H1 (cell line): ENCODE data around the gene RBMS1. TPM values are rescaled to one million over a fixed set of nuclear protein-coding genes. Genes with fewer than 3 reads are reported as not detected.
A peak's percentile ranks its signal among the peaks of the same experiment; 100 is the strongest.

Experiments used
- CTCF ChIA-PET: fragments of 300-600 bp; sonication (Branson Sonifier 250); formaldehyde crosslinking; loops from one replicate; lab custom pipeline; 2021; ENCODE audit not compliant: partially characterized antibody; lab: Charles Lee
- POLR2A ChIA-PET: fragments of 300-600 bp; sonication (Branson Sonifier 250); formaldehyde crosslinking; loops from one replicate; lab custom pipeline; 2021; ENCODE audit warnings: inconsistent platforms; ENCODE audit not compliant: partially characterized antibody; lab: Charles Lee
- DNase-seq, 2 experiments: peaks; one replicate each; pipeline versions ENCODE4 v3.0.0 to v3.0.0-alpha.2; 2010 to 2022; ENCODE audit warnings: low spot score in 2 of 2, low read depth in 1 of 2, mixed read lengths in 1 of 2
- FAIRE-seq: peaks from 2 replicates; lab custom pipeline; 2011; peaks lifted over from hg19 to GRCh38; lab: Jason Lieb, UNC
- H2AFZ ChIP-seq: 2 replicates; pipeline ENCODE4 v1.8.1; 2012; ENCODE audit warnings: low read length, inconsistent platforms
- H2AK5ac ChIP-seq: 2 replicates; pipeline ENCODE4 v1.6.1; 2013; ENCODE audit warnings: low read depth, low read length
- H2BK120ac ChIP-seq: replicated peaks from 2 replicates; pipeline ENCODE3; 2013; ENCODE audit warnings: low read depth, low read length, inconsistent platforms
- H2BK12ac ChIP-seq: 2 replicates; pipeline ENCODE4 v1.6.1; 2013; ENCODE audit warnings: low read depth, low read length
- H2BK15ac ChIP-seq: 2 replicates; pipeline ENCODE4 v1.6.1; 2013; ENCODE audit warnings: low read length
- H2BK20ac ChIP-seq: 2 replicates; pipeline ENCODE4 v1.6.1; 2013; ENCODE audit warnings: low read length
- H2BK5ac ChIP-seq: 2 replicates; pipeline ENCODE4 v1.6.1; 2013; ENCODE audit warnings: low read depth, low read length
- H3K14ac ChIP-seq: 2 replicates; pipeline ENCODE4 v1.6.1; 2013; ENCODE audit warnings: inconsistent platforms; ENCODE audit not compliant: insufficient read length
- H3K18ac ChIP-seq: 2 replicates; pipeline ENCODE4 v1.6.1; 2013; ENCODE audit warnings: low read length; ENCODE audit errors: extremely low read depth
- H3K23ac ChIP-seq: 2 replicates; pipeline ENCODE4 v1.6.1; 2013; ENCODE audit warnings: inconsistent platforms; ENCODE audit not compliant: insufficient read length
- H3K23me2 ChIP-seq: 2 replicates; pipeline ENCODE4 v1.6.1; 2013; ENCODE audit warnings: low read depth, low read length
- H3K27ac ChIP-seq: 2 replicates; pipeline ENCODE4 v1.6.1; 2011; ENCODE audit warnings: low read depth, low read length, inconsistent platforms
- H3K27me3 ChIP-seq, 4 experiments: replicated peaks in 1 of 4; 1 replicate in 1 of 4; 2 replicates in 3 of 4; pipeline versions ENCODE4 v1.6.1 to v1.8.1; 2011 to 2013; ENCODE audit warnings: low read length in 3 of 4, mild to moderate bottlenecking in 3 of 4, inconsistent platforms in 2 of 4, mixed read lengths in 2 of 4, moderate library complexity in 1 of 4; ENCODE audit not compliant: control insufficient read depth in 3 of 4, insufficient read depth in 3 of 4; ENCODE audit errors: extremely low read depth in 1 of 4
- H3K36me3 ChIP-seq, 4 experiments: 2 replicates each; pipeline versions ENCODE4 v1.6.1 to v1.8.1; 2011 to 2013; ENCODE audit warnings: mild to moderate bottlenecking in 4 of 4, low read length in 3 of 4, moderate library complexity in 2 of 4, control low read depth in 1 of 4, inconsistent platforms in 1 of 4; ENCODE audit not compliant: insufficient read depth in 4 of 4, control insufficient read depth in 2 of 4
- H3K4ac ChIP-seq: replicated peaks from 2 replicates; pipeline ENCODE3; 2013; ENCODE audit warnings: low read length, low read depth, mixed read lengths, inconsistent platforms; ENCODE audit not compliant: insufficient read length
- H3K4me1 ChIP-seq, 4 experiments: replicated peaks in 1 of 4; 1 replicate in 1 of 4; 2 replicates in 3 of 4; pipeline versions ENCODE4 v1.6.1 to v1.8.1; 2011 to 2013; ENCODE audit warnings: low read length in 3 of 4, inconsistent platforms in 2 of 4, mixed read lengths in 1 of 4; ENCODE audit not compliant: insufficient read depth in 4 of 4, control insufficient read depth in 3 of 4
- H3K4me2 ChIP-seq, 2 experiments: 2 replicates each; pipeline versions ENCODE4 v1.6.1 to v1.8.1; 2011 to 2013; ENCODE audit warnings: low read depth in 2 of 2, low read length in 2 of 2, control low read depth in 1 of 2, inconsistent platforms in 1 of 2, mild to moderate bottlenecking in 1 of 2; ENCODE audit not compliant: insufficient read depth in 1 of 2
- H3K4me3 ChIP-seq, 4 experiments: fragments of 200-600, 300-600 bp in 1 of 4; sonication (generic), shearing (Covaris generic), sonication (Bioruptor Twin) in 1 of 4; 2 replicates each; pipeline versions ENCODE4 v1.5.1 to v1.8.1; 2011 to 2016; ENCODE audit warnings: low read length in 4 of 4, low read depth in 3 of 4, control low read depth in 2 of 4, inconsistent platforms in 2 of 4, mild to moderate bottlenecking in 2 of 4, mixed read lengths in 1 of 4, moderate library complexity in 1 of 4; ENCODE audit not compliant: insufficient read depth in 2 of 4; ENCODE audit errors: extremely low read depth in 1 of 4
- H3K56ac ChIP-seq: replicated peaks from 2 replicates; pipeline ENCODE3; 2013; ENCODE audit warnings: low read depth, mild to moderate bottlenecking, mixed read lengths, low read length, inconsistent platforms; ENCODE audit not compliant: insufficient read length
- H3K79me1 ChIP-seq: 2 replicates; pipeline ENCODE4 v1.6.1; 2013; ENCODE audit warnings: low read depth, low read length, control low read depth
- H3K79me2 ChIP-seq, 2 experiments: 2 replicates each; pipeline versions ENCODE4 v1.6.1 to v1.8.1; 2012 to 2013; ENCODE audit warnings: low read length in 2 of 2, mild to moderate bottlenecking in 2 of 2, inconsistent platforms in 1 of 2; ENCODE audit not compliant: insufficient read depth in 2 of 2, control insufficient read depth in 1 of 2
- H3K9ac ChIP-seq, 4 experiments: replicated peaks in 1 of 4; 1 replicate in 1 of 4; 2 replicates in 3 of 4; pipeline versions ENCODE4 v1.6.1 to v1.8.1; 2011 to 2013; ENCODE audit warnings: low read depth in 3 of 4, low read length in 3 of 4, control low read depth in 2 of 4, mild to moderate bottlenecking in 2 of 4, moderate library complexity in 2 of 4, inconsistent platforms in 1 of 4; ENCODE audit errors: extremely low read depth in 1 of 4
- H3K9me3 ChIP-seq, 2 experiments: 2 replicates each; pipeline versions ENCODE4 v1.6.1 to v1.8.1; 2012 to 2013; ENCODE audit warnings: mild to moderate bottlenecking in 2 of 2, moderate library complexity in 2 of 2, control low read depth in 1 of 2, inconsistent platforms in 1 of 2, low read depth in 1 of 2, low read length in 1 of 2, mixed read lengths in 1 of 2; ENCODE audit not compliant: insufficient read depth in 2 of 2
- H4K20me1 ChIP-seq, 2 experiments: replicated peaks in 1 of 2; 2 replicates each; pipeline versions ENCODE3 to v1.8.1; 2011 to 2013; ENCODE audit warnings: inconsistent platforms in 2 of 2, low read length in 2 of 2, mild to moderate bottlenecking in 1 of 2; ENCODE audit not compliant: insufficient read depth in 2 of 2, control insufficient read depth in 1 of 2
- H4K5ac ChIP-seq: 2 replicates; pipeline ENCODE4 v1.6.1; 2013; ENCODE audit warnings: low read length, low read depth, mixed read lengths, inconsistent platforms; ENCODE audit not compliant: insufficient read length
- H4K8ac ChIP-seq: 2 replicates; pipeline ENCODE4 v1.8.0; 2013; ENCODE audit warnings: mild to moderate bottlenecking, moderate library complexity, low read length, inconsistent platforms; ENCODE audit not compliant: insufficient read depth; ENCODE audit errors: extremely low read depth
- H4K91ac ChIP-seq: replicated peaks from 2 replicates; pipeline ENCODE3; 2013; ENCODE audit warnings: low read length, mixed read lengths, inconsistent platforms; ENCODE audit not compliant: insufficient read length
- EP300 ChIP-seq, 2 experiments: IDR thresholded peaks; 1 replicate in 1 of 2; 2 replicates in 1 of 2; pipeline ENCODE4 v1.6.1; 2011 to 2012; ENCODE audit warnings: low read depth in 2 of 2, low read length in 2 of 2, mild to moderate bottlenecking in 2 of 2, borderline replicate concordance in 1 of 2, inconsistent platforms in 1 of 2, moderate library complexity in 1 of 2
- GTF2F1 ChIP-seq: IDR thresholded peaks from 2 replicates; pipeline ENCODE4 v1.6.1; 2012; ENCODE audit warnings: low read depth, low read length, improper control_type of control experiment, borderline replicate concordance
- NRF1 ChIP-seq: IDR thresholded peaks from 2 replicates; pipeline ENCODE4 v1.6.1; 2011; ENCODE audit warnings: mild to moderate bottlenecking, low read depth, low read length, improper control_type of control experiment
- RAD21 ChIP-seq, 2 experiments: IDR thresholded peaks in 1 of 2; conservative IDR thresholded peaks in 1 of 2; 2 replicates each; pipeline ENCODE4 v1.6.1; 2011; ENCODE audit warnings: low read depth in 2 of 2, low read length in 2 of 2, improper control_type of control experiment in 1 of 2, inconsistent platforms in 1 of 2, mild to moderate bottlenecking in 1 of 2, moderate library complexity in 1 of 2
- RNF2 ChIP-seq: fragments of 200-900, 300-1000 bp; sonication (generic); IDR thresholded peaks from 2 replicates; pipeline ENCODE4 v1.7.1; 2016; ENCODE audit warnings: borderline replicate concordance, low read depth, mild to moderate bottlenecking, antibody characterized with exemption, low read length; ENCODE audit not compliant: poor library complexity, severe bottlenecking; ENCODE audit errors: missing control alignments
- SAP30 ChIP-seq: fragments of 300-600 bp; sonication (generic); IDR thresholded peaks from 2 replicates; pipeline ENCODE4 v1.7.1; 2012; ENCODE audit warnings: low read length, moderate library complexity, mild to moderate bottlenecking, inconsistent platforms; ENCODE audit not compliant: insufficient read depth, insufficient replicate concordance
- WGBS, 2 experiments: shearing (Covaris generic) in 1 of 2; methylation state at CpG; one replicate each; pipeline versions ENCODE4 v1.1.6 to v1.1.7; 2013 to 2015; ENCODE audit warnings: low lambda C conversion rate in 2 of 2, mixed read lengths in 2 of 2, inconsistent platforms in 1 of 2, low coverage in 1 of 2, missing lambda C conversion rate in 1 of 2; ENCODE audit not compliant: insufficient replicate concordance in 2 of 2, insufficient coverage in 1 of 2, insufficient read length in 1 of 2; ENCODE audit errors: extremely low coverage in 1 of 2, missing lambda C conversion rate in 1 of 2; 5-methylcytosine and 5-hydroxymethylcytosine counted together
- polyA plus RNA-seq, 7 experiments: library from polyadenylated mRNA; depleted of rRNA in 3 of 7; stranded (reverse) in 5 of 7; unstranded in 2 of 7; fragments of >200 nt in 5 of 7; fragments of 200-250 nt in 2 of 7; gene quantifications; 1 replicate in 5 of 7; 2 replicates in 1 of 7; 4 replicates in 1 of 7; pipeline versions ENCODE4 v1.2.1 to v1.2.3, GENCODE V29; 2011 to 2013; ENCODE audit warnings: missing spikeins in 2 of 7, mixed read lengths in 2 of 7
- total RNA-seq: library from RNA; stranded (reverse); fragmentation: NEBNext Ultra II Directional; extraction: Animal tissue kit (Norgen Biotek cat#: 25700); gene quantifications from 2 replicates; pipeline ENCODE4 v1.2.1, GENCODE V29; 2021

RBMS1 gene
- total and polyA plus RNA-seq, 2 of the 8 experiments (the other 6 are each of a cell fraction or from before 2014, with no cell fraction given): 53.7 to 60.0 TPM

- H3K56ac ChIP-seq: no peak overlapping the region
- no peak overlapping the region for H3K4me3 ChIP-seq
- no peak overlapping the region for H4K91ac ChIP-seq
- WGBS, 2 experiments: 86% methylated on average over 3 of the region's 3 CpGs; no CpG with 5 or more reads in 1 of the 2 experiments
- DNase-seq: no peak
- no peaks in the 10 kb centered on the region for H3K27me3 ChIP-seq
- H2BK120ac ChIP-seq: no peak overlapping the region
- H2BK12ac ChIP-seq: no peak overlapping the region
- no peak overlapping the region for H2BK15ac ChIP-seq
- H3K36me3 ChIP-seq: peaks cover 0 to 28% (median 7%) of the 10 kb centered on the region in 4 experiments; a peak in 4 of 8 replicates
- no peaks in the 10 kb centered on the region for H3K23me2 ChIP-seq
- peaks cover 0 to 4% (median 0%) of the 10 kb centered on the region in 4 experiments; a peak in 1 of 7 replicates for H3K4me1 ChIP-seq
- POLR2A ChIA-PET: no interaction called here
- H3K14ac ChIP-seq: no peak overlapping the region
- no peak overlapping the region for H2AFZ ChIP-seq
- CTCF ChIA-PET: interaction anchor here (1.2 kb wide), 1 partner anchor 24 kb away, joined by 3 read pairs; no protein-coding TSS in a partner anchor
- H4K5ac ChIP-seq: no peak overlapping the region
- no peak overlapping the region for H2BK5ac ChIP-seq
- no peak overlapping the region for H3K18ac ChIP-seq
- no peak overlapping the region for H3K27ac ChIP-seq
- H3K79me2 ChIP-seq: no peaks in the 10 kb centered on the region
- H4K20me1 ChIP-seq: no peaks in the 10 kb centered on the region
- no peak overlapping the region for H3K4me2 ChIP-seq
- no peak overlapping the region for H2AK5ac ChIP-seq
- no peaks in the 10 kb centered on the region for H3K9me3 ChIP-seq
- TF ChIP-seq GTF2F1: no peak
- no peak for TF ChIP-seq EP300 (IDR thresholded peaks at IDR 0.05; ENCODE audit: borderline replicate concordance in 1 of 2, low read depth in 2 of 2, low read length in 2 of 2)
- TF ChIP-seq RAD21 (IDR thresholded peaks at IDR 0.05 in 1 of 2, conservative IDR thresholded peaks at IDR 0.05 in 1 of 2; ENCODE audit: low read depth in 2 of 2, low read length in 2 of 2): no peak
- no peak for TF ChIP-seq SAP30
- TF ChIP-seq RNF2: no peak
- no peak for TF ChIP-seq NRF1
- H3K23ac ChIP-seq: peak overlapping the region; percentile 92
- no peak overlapping the region for H2BK20ac ChIP-seq
- H4K8ac ChIP-seq: no peak overlapping the region
- H3K79me1 ChIP-seq: no peaks in the 10 kb centered on the region; the same call in 1 of the 2 replicates
- no peak overlapping the region for H3K4ac ChIP-seq
- H3K9ac ChIP-seq: peak overlapping the region in 1 of 4 experiments; percentile 26; a peak in 2 of 7 replicates
- no peak for FAIRE-seq
Observed at GRCh38 chr2:160299540-160299939, 194.1 kb downstream of the RBMS1 start.
